ENCODE measurements around the gene DHRS7B.

DNA sequence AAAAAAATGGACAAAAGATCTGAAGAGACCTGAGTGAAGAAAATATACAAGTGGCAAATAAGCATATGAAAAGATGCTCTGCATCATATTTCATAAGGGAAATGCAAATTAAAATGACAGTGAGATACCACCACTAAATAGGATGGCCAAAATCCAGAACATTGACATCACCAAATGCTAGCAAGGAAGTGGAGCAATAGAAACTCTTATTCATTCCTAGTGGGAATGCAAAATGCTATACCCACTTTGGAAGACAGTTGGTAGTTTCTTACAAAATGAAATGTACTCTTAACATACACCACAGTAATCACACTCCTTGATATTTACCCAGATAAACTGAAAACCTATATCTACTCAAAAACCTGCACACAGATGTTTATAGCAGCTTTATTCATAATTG, 33.6 kb downstream of the DHRS7B start:
- TF ChIP-seq POLR2AphosphoS5 (IDR thresholded peaks at IDR 0.05; ENCODE audit: low read depth, low read length) (no peak), POLR2A (IDR thresholded peaks at IDR 0.05; ENCODE audit: low read depth, low read length) (no peak), TAF1 (IDR thresholded peaks at IDR 0.05; ENCODE audit: low read depth, low read length) (no peak), SPI1 (IDR thresholded peaks at IDR 0.05; ENCODE audit: low read depth, low read length) (no peak)
